ENCODE results near the gene FXR1.
"Not testable (repeated sequence)": the region's sequence is repeated elsewhere in the genome, so short reads cannot be mapped to it uniquely, and the experiment has no call there.

DNA sequence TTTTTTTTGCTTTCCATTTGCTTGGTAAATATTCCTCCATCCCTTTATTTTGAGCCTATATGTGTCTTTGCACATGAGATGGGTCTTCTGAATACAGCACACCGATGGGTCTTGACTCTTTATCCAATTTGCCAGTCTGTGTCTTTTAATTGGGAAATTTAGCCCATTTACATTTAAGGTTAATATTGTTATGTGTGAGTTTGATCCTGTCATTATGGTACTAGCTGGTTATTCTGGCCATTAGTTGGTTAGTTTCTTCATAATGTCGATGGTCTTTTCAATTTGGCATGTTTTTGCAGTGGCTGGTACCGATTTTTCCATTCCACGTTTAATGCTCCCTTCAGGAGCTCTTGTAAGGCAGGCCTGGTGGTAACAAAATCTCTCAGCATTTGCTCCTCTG is 89.9 kb downstream of the FXR1 start:
- TF ChIP-seq, protein P1, sequence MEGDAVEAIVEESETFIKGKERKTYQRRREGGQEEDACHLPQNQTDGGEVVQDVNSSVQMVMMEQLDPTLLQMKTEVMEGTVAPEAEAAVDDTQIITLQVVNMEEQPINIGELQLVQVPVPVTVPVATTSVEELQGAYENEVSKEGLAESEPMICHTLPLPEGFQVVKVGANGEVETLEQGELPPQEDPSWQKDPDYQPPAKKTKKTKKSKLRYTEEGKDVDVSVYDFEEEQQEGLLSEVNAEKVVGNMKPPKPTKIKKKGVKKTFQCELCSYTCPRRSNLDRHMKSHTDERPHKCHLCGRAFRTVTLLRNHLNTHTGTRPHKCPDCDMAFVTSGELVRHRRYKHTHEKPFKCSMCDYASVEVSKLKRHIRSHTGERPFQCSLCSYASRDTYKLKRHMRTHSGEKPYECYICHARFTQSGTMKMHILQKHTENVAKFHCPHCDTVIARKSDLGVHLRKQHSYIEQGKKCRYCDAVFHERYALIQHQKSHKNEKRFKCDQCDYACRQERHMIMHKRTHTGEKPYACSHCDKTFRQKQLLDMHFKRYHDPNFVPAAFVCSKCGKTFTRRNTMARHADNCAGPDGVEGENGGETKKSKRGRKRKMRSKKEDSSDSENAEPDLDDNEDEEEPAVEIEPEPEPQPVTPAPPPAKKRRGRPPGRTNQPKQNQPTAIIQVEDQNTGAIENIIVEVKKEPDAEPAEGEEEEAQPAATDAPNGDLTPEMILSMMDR (IDR thresholded peaks at IDR 0.05), result not testable (repeated sequence)
- TF ChIP-seq POLR2A, POLR2AphosphoS5 (IDR thresholded peaks at IDR 0.05): not testable (repeated sequence)
